Measurements from ENCODE around the gene PTPRD. TPM values are rescaled to one million over a fixed set of nuclear protein-coding genes. Genes with fewer than 3 reads are reported as not detected.

The PTPRD gene
- total RNA-seq, 2 donors from 2014 or later: 97.4 to 101 TPM

GRCh38 chr9:9904041-9904440 lies 708.8 kb downstream of the PTPRD start:
- H3K36me3 ChIP-seq (ENCODE audit: control insufficient read depth, insufficient read depth, low read length): no peaks in the 10 kb centered on the region
- peaks cover 6% of the 10 kb centered on the region for H3K4me1 Mint-ChIP-seq
- H3K36me3 Mint-ChIP-seq (ENCODE audit: low read depth): no peaks in the 10 kb centered on the region
- H3K4me1 ChIP-seq (ENCODE audit: control insufficient read depth, insufficient read depth, low read length): no peaks in the 10 kb centered on the region
- no peaks in the 10 kb centered on the region for H3K9me3 Mint-ChIP-seq
- WGBS, 2 experiments (ENCODE audit: insufficient coverage in 1 of 2, insufficient read length in 1 of 2): 72% methylated on average over 3 of the region's 3 CpGs; no CpG with 5 or more reads in 1 of the 2 experiments
- TF ChIP-seq, protein P1, sequence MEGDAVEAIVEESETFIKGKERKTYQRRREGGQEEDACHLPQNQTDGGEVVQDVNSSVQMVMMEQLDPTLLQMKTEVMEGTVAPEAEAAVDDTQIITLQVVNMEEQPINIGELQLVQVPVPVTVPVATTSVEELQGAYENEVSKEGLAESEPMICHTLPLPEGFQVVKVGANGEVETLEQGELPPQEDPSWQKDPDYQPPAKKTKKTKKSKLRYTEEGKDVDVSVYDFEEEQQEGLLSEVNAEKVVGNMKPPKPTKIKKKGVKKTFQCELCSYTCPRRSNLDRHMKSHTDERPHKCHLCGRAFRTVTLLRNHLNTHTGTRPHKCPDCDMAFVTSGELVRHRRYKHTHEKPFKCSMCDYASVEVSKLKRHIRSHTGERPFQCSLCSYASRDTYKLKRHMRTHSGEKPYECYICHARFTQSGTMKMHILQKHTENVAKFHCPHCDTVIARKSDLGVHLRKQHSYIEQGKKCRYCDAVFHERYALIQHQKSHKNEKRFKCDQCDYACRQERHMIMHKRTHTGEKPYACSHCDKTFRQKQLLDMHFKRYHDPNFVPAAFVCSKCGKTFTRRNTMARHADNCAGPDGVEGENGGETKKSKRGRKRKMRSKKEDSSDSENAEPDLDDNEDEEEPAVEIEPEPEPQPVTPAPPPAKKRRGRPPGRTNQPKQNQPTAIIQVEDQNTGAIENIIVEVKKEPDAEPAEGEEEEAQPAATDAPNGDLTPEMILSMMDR (conservative IDR thresholded peaks at IDR 0.05): no peak
- no peaks in the 10 kb centered on the region for H3K27me3 Mint-ChIP-seq (ENCODE audit: insufficient read depth)
- H3K4me3 ChIP-seq (ENCODE audit: low read length): no peak overlapping the region
- no peak overlapping the region for H3K27ac Mint-ChIP-seq
- no peak for DNase-seq
- H3K27me3 ChIP-seq (ENCODE audit: control insufficient read depth, insufficient read depth, low read length, poor library complexity, severe bottlenecking): no peaks in the 10 kb centered on the region
- H3K9me3 ChIP-seq (ENCODE audit: control insufficient read depth, low read length): no peaks in the 10 kb centered on the region
- H3K9ac ChIP-seq (ENCODE audit: extremely low read depth, low read length, poor library complexity, severe bottlenecking): no peak overlapping the region
- H3K27ac ChIP-seq (ENCODE audit: low read depth, low read length): no peak overlapping the region
- no peak overlapping the region for H3K4me3 Mint-ChIP-seq

GRCh38 chr9:9901624-9902023 lies 711.2 kb downstream of the PTPRD start:
- TF ChIP-seq, protein P1 (conservative IDR thresholded peaks at IDR 0.05): no peak
- Mint-ChIP-seq H3K4me1 (peaks cover 6% of the 10 kb centered on the region), H3K27ac (no peak overlapping the region), H3K9me3 (no peaks in the 10 kb centered on the region), H3K4me3 (no peak overlapping the region), H3K36me3 (ENCODE audit: low read depth) (no peaks in the 10 kb centered on the region), H3K27me3 (ENCODE audit: insufficient read depth) (no peaks in the 10 kb centered on the region)
- H3K36me3 ChIP-seq (ENCODE audit: control insufficient read depth, insufficient read depth, low read length): no peaks in the 10 kb centered on the region
- no peaks in the 10 kb centered on the region for H3K27me3 ChIP-seq (ENCODE audit: control insufficient read depth, insufficient read depth, low read length, poor library complexity, severe bottlenecking)
- no peak overlapping the region for H3K4me3 ChIP-seq (ENCODE audit: low read length)
- H3K27ac ChIP-seq (ENCODE audit: low read depth, low read length): no peak overlapping the region
- no peaks in the 10 kb centered on the region for H3K4me1 ChIP-seq (ENCODE audit: control insufficient read depth, insufficient read depth, low read length)
- no peaks in the 10 kb centered on the region for H3K9me3 ChIP-seq (ENCODE audit: control insufficient read depth, low read length)
- no CpG with 5 or more reads among the region's 4 CpGs for WGBS, 2 experiments (ENCODE audit: insufficient coverage in 1 of 2, insufficient read length in 1 of 2)
- DNase-seq: no peak
- H3K9ac ChIP-seq (ENCODE audit: extremely low read depth, low read length, poor library complexity, severe bottlenecking): no peak overlapping the region

GRCh38 chr9:9893837-9894236 lies 719.0 kb downstream of the PTPRD start:
- no peaks in the 10 kb centered on the region for H3K27me3 Mint-ChIP-seq (ENCODE audit: insufficient read depth)
- no peaks in the 10 kb centered on the region for H3K4me1 Mint-ChIP-seq
- no peaks in the 10 kb centered on the region for H3K36me3 Mint-ChIP-seq (ENCODE audit: low read depth)
- H3K4me3 ChIP-seq (ENCODE audit: low read length): no peak overlapping the region
- H3K4me3 Mint-ChIP-seq: no peak overlapping the region
- no peaks in the 10 kb centered on the region for H3K27me3 ChIP-seq (ENCODE audit: control insufficient read depth, insufficient read depth, low read length, poor library complexity, severe bottlenecking)
- no peaks in the 10 kb centered on the region for H3K9me3 Mint-ChIP-seq
- DNase-seq: no peak
- no peaks in the 10 kb centered on the region for H3K4me1 ChIP-seq (ENCODE audit: control insufficient read depth, insufficient read depth, low read length)
- 70 to 90% methylated on average over 1 of the region's 1 CpG for WGBS, 2 experiments (ENCODE audit: insufficient coverage in 1 of 2, insufficient read length in 1 of 2)
- H3K9ac ChIP-seq (ENCODE audit: extremely low read depth, low read length, poor library complexity, severe bottlenecking): no peak overlapping the region
- no peaks in the 10 kb centered on the region for H3K36me3 ChIP-seq (ENCODE audit: control insufficient read depth, insufficient read depth, low read length)
- no peak overlapping the region for H3K27ac Mint-ChIP-seq
- no peaks in the 10 kb centered on the region for H3K9me3 ChIP-seq (ENCODE audit: control insufficient read depth, low read length)
- H3K27ac ChIP-seq (ENCODE audit: low read depth, low read length): no peak overlapping the region
- TF ChIP-seq, protein P1 (conservative IDR thresholded peaks at IDR 0.05): no peak

Measured in endodermal cell (in vitro differentiated cells).